Neural progenitor cell (in vitro differentiated cells): ENCODE measurements around the gene DCAF7. TPM values are rescaled to one million over a fixed set of nuclear protein-coding genes. Genes with fewer than 3 reads are reported as not detected.

Experiments used
- DNase-seq: peaks from one replicate; pipeline ENCODE4 v3.0.0-alpha.2; 2016; ENCODE audit warnings: low spot score
- H2AFZ ChIP-seq: fragments of 200-600 bp; sonication (generic); replicated peaks from 2 replicates; pipeline ENCODE4 v1.6.1; 2016; ENCODE audit warnings: antibody characterized with exemption
- H3F3A ChIP-seq: fragments of 200-600 bp; sonication (generic); 2 replicates; pipeline ENCODE4 v1.6.1; 2016; ENCODE audit warnings: antibody characterized with exemption, low read depth
- H3K27ac ChIP-seq: fragments of 200-600 bp; sonication (generic); 2 replicates; pipeline ENCODE4 v1.5.1; 2016; ENCODE audit warnings: mild to moderate bottlenecking
- H3K27me3 ChIP-seq: fragments of 200-600 bp; sonication (generic); 2 replicates; pipeline ENCODE4 v1.6.1; 2016; ENCODE audit warnings: mild to moderate bottlenecking, moderate library complexity
- H3K36me3 ChIP-seq: fragments of 200-600 bp; sonication (generic); 2 replicates; pipeline ENCODE4 v1.5.1; 2016
- H3K4me1 ChIP-seq: fragments of 200-600 bp; sonication (generic); 2 replicates; pipeline ENCODE4 v1.6.1; 2016; ENCODE audit warnings: mixed run types
- H3K4me2 ChIP-seq: fragments of 200-600 bp; sonication (generic); 2 replicates; pipeline ENCODE4 v1.6.1; 2016
- H3K4me3 ChIP-seq: fragments of 200-600 bp; sonication (generic); 2 replicates; pipeline ENCODE4 v1.5.1; 2016
- H3K79me2 ChIP-seq: fragments of 200-600 bp; sonication (generic); 2 replicates; pipeline ENCODE4 v1.6.1; 2016; ENCODE audit warnings: low read depth
- H3K9ac ChIP-seq: fragments of 200-600 bp; sonication (generic); 2 replicates; pipeline ENCODE4 v1.6.1; 2016
- H3K9me3 ChIP-seq: fragments of 200-600 bp; sonication (generic); 2 replicates; pipeline ENCODE4 v1.5.1; 2016; ENCODE audit warnings: low read depth
- H4K20me1 ChIP-seq: fragments of 200-600 bp; sonication (generic); 2 replicates; pipeline ENCODE4 v1.6.1; 2016; ENCODE audit warnings: low read depth
- H3K27ac Mint-ChIP-seq: 3 replicates; pipeline ENCODE4 v1.8.0; 2021; ENCODE audit warnings: mixed read lengths
- H3K27me3 Mint-ChIP-seq: 2 replicates; pipeline ENCODE4 v1.8.0; 2022; ENCODE audit warnings: low read depth, mild to moderate bottlenecking, inconsistent platforms, moderate library complexity, mixed read lengths; ENCODE audit not compliant: insufficient read depth
- H3K36me3 Mint-ChIP-seq: 3 replicates; pipeline ENCODE4 v1.8.0; 2021; ENCODE audit warnings: mixed read lengths
- H3K4me1 Mint-ChIP-seq: 3 replicates; pipeline ENCODE4 v1.8.0; 2021; ENCODE audit warnings: mixed read lengths
- H3K4me3 Mint-ChIP-seq: 3 replicates; pipeline ENCODE4 v1.8.0; 2021; ENCODE audit warnings: mild to moderate bottlenecking, moderate library complexity, mixed read lengths
- H3K9me3 Mint-ChIP-seq: 3 replicates; pipeline ENCODE4 v1.8.0; 2020; ENCODE audit warnings: mixed read lengths
- EZH2 ChIP-seq: fragments of 200-600 bp; sonication (generic); IDR thresholded peaks from 2 replicates; pipeline ENCODE4 v1.6.1; 2017; ENCODE audit warnings: antibody characterized with exemption, mild to moderate bottlenecking, moderate library complexity
- EZH2phosphoT487 ChIP-seq: fragments of 200-600 bp; sonication (generic); IDR thresholded peaks from 2 replicates; pipeline ENCODE4 v1.6.1; 2017; ENCODE audit warnings: antibody characterized with exemption
- total RNA-seq: library from RNA; depleted of rRNA; stranded (reverse); fragments of >200 nt; gene quantifications from 2 replicates; pipeline ENCODE4 v1.2.3, GENCODE V29; 2015; ENCODE audit warnings: low replicate concordance
- TF ChIP-seq, protein P1 (sequence below): fragments of 200-600 bp; sonication (generic); IDR thresholded peaks from 2 replicates; pipeline ENCODE4 v1.5.1; 2017; ENCODE audit warnings: antibody characterized with exemption, mild to moderate bottlenecking

DCAF7 gene
- total RNA-seq, 1 donor from 2014 or later, result 56.5 TPM

DNA sequence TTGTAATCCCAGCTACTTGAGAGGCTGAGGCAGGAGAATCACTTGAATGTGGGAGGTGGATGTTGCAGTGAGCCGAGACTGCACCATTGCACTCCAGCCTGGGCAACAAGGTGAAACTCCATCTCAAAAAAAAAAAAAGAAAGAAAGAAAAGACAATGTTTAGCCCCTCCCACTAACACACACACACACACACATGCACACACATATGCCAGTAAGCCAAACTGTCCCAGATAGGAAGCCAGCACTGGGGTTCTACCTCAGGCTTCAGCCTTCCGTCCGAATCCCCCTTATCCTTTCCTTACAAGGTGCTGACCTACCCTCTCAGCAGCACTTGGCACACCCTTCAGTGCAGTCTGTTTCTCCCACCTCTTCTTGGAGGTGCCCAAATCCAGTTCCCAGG, 35.8 kb upstream of the DCAF7 start:
- H3F3A ChIP-seq, result no peaks in the 10 kb centered on the region
- H3K27me3 Mint-ChIP-seq, result peaks cover 6% of the 10 kb centered on the region
- H3K27me3 ChIP-seq, result no peaks in the 10 kb centered on the region
- H3K79me2 ChIP-seq, result no peaks in the 10 kb centered on the region
- H3K4me1 ChIP-seq, result no peaks in the 10 kb centered on the region
- no peaks in the 10 kb centered on the region for H3K36me3 Mint-ChIP-seq
- H3K4me3 Mint-ChIP-seq, result no peak overlapping the region
- no peaks in the 10 kb centered on the region for H3K36me3 ChIP-seq
- H3K27ac ChIP-seq, result no peak overlapping the region
- no peak overlapping the region for H3K27ac Mint-ChIP-seq
- no peaks in the 10 kb centered on the region for H3K9me3 ChIP-seq
- no peak overlapping the region for H3K4me2 ChIP-seq
- no peaks in the 10 kb centered on the region for H3K9me3 Mint-ChIP-seq
- H3K4me1 Mint-ChIP-seq, result no peaks in the 10 kb centered on the region
- no peak overlapping the region for H3K4me3 ChIP-seq
- DNase-seq, result no peak
- H4K20me1 ChIP-seq, result no peaks in the 10 kb centered on the region
- no peak overlapping the region for H2AFZ ChIP-seq
- no peak overlapping the region for H3K9ac ChIP-seq
- no peak for TF ChIP-seq EZH2
- TF ChIP-seq, protein P1, sequence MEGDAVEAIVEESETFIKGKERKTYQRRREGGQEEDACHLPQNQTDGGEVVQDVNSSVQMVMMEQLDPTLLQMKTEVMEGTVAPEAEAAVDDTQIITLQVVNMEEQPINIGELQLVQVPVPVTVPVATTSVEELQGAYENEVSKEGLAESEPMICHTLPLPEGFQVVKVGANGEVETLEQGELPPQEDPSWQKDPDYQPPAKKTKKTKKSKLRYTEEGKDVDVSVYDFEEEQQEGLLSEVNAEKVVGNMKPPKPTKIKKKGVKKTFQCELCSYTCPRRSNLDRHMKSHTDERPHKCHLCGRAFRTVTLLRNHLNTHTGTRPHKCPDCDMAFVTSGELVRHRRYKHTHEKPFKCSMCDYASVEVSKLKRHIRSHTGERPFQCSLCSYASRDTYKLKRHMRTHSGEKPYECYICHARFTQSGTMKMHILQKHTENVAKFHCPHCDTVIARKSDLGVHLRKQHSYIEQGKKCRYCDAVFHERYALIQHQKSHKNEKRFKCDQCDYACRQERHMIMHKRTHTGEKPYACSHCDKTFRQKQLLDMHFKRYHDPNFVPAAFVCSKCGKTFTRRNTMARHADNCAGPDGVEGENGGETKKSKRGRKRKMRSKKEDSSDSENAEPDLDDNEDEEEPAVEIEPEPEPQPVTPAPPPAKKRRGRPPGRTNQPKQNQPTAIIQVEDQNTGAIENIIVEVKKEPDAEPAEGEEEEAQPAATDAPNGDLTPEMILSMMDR, result no peak
- TF ChIP-seq EZH2phosphoT487, result no peak

DNA sequence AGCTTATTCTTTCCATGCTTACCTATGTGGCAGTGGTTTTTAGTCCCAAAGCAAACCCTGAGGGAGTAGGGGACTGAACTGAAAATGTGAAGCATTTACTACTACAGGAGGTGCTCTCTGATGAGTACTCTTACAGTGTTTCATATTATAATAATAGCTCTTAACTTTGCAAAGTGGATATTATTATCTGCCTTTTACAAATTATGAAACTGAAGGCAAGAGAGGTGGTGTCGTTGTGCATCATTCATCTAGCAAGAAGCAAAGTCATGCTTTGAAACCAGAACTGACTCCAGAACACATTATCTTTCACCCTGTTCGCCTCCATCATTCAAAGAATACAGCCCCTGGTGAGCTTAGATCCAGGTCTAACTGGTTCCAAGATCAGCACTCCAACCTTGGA, 35.3 kb upstream of the DCAF7 start:
- DNase-seq, result no peak
- no peaks in the 10 kb centered on the region for H3K9me3 ChIP-seq
- no peak overlapping the region for H2AFZ ChIP-seq
- no peak overlapping the region for H3K4me3 ChIP-seq
- H3K27me3 Mint-ChIP-seq, result peaks cover 6% of the 10 kb centered on the region
- H3K4me3 Mint-ChIP-seq, result no peak overlapping the region
- H3K4me1 ChIP-seq, result no peaks in the 10 kb centered on the region
- no peaks in the 10 kb centered on the region for H3K79me2 ChIP-seq
- no peaks in the 10 kb centered on the region for H3K36me3 Mint-ChIP-seq
- H3K9me3 Mint-ChIP-seq, result no peaks in the 10 kb centered on the region
- no peak overlapping the region for H3K9ac ChIP-seq
- no peak overlapping the region for H3K4me2 ChIP-seq
- no peaks in the 10 kb centered on the region for H3K36me3 ChIP-seq
- H3K27me3 ChIP-seq, result no peaks in the 10 kb centered on the region
- H3K27ac Mint-ChIP-seq, result no peak overlapping the region
- H3K27ac ChIP-seq, result no peak overlapping the region
- no peaks in the 10 kb centered on the region for H3K4me1 Mint-ChIP-seq
- TF ChIP-seq, protein P1, result no peak
- no peak for TF ChIP-seq EZH2phosphoT487
- TF ChIP-seq EZH2, result no peak
- H4K20me1 ChIP-seq, result no peaks in the 10 kb centered on the region
- H3F3A ChIP-seq, result no peaks in the 10 kb centered on the region

GRCh38 chr17:63515426-63515825, 34.9 kb upstream of the DCAF7 start:
- no peak for DNase-seq
- Histone ChIP-seq H3K9me3 (no peaks in the 10 kb centered on the region), H3K4me1 (no peaks in the 10 kb centered on the region), H4K20me1 (no peaks in the 10 kb centered on the region), H2AFZ (no peak overlapping the region), H3K27ac (no peak overlapping the region), H3K4me3 (no peak overlapping the region), H3F3A (no peaks in the 10 kb centered on the region), H3K36me3 (no peaks in the 10 kb centered on the region), H3K79me2 (no peaks in the 10 kb centered on the region), H3K9ac (no peak overlapping the region), H3K27me3 (no peaks in the 10 kb centered on the region), H3K4me2 (no peak overlapping the region)
- TF ChIP-seq EZH2phosphoT487 (no peak), EZH2 (no peak)
- TF ChIP-seq, protein P1, result no peak
- Mint-ChIP-seq H3K27ac (no peak overlapping the region), H3K36me3 (no peaks in the 10 kb centered on the region), H3K4me3 (no peak overlapping the region), H3K27me3 (peaks cover 6% of the 10 kb centered on the region), H3K4me1 (no peaks in the 10 kb centered on the region), H3K9me3 (no peaks in the 10 kb centered on the region)
